Activated gamma-delta T cell treated with anti-CD3 and anti-CD28 coated beads, Interleukin-2, amount 50 U/mL, for 16 hours (primary cell): ENCODE measurements around the gene UCP1.

Experiments used
- DNase-seq: peaks from one replicate; pipeline ENCODE4 v3.0.0-alpha.2; 2020; ENCODE audit warnings: low read depth

Gene UCP1, protein sequence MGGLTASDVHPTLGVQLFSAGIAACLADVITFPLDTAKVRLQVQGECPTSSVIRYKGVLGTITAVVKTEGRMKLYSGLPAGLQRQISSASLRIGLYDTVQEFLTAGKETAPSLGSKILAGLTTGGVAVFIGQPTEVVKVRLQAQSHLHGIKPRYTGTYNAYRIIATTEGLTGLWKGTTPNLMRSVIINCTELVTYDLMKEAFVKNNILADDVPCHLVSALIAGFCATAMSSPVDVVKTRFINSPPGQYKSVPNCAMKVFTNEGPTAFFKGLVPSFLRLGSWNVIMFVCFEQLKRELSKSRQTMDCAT

DNA sequence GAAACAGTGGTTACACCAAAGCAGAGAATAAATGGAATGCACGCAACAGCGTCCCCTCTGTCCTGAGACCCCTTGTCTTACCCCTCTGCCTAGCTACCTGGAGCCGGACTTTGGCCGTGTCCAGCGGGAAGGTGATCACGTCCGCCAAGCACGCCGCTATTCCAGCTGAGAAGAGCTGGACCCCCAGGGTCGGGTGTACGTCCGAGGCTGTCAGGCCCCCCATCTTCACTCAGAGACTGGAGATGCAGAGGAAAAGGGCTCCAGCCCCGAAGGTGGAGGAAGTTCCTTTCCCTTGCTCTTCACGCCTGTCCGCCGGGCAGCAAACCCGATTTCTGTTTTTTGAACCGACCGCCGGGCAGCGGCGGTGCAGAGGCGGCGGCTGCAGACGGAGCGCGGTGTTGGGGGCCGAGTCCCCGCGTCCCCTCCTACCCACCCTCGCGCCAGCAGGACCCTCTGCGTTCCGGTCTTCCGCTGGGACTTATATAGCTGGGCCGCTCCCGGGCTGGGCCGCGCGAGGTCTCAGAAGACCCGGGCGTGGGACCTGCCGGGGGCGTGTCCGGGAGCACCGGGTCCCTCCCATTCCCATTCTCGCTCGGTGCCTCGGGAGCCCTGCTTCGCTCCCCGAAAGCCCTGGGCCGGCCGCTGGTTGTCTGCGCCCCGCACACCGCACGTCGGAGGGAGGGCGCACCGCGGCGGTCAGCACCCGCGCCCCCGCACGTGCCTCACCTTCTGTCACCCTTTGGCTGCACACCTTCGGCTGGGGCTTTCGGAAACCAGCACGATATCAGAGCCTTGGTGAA lies at the start of gene UCP1:
Gene UCP1, minus strand, starts transcription at position 455 of the 800 bp plus-strand sequence. Its CDS starts 232 bp downstream, at position 223.
- no peak for DNase-seq

DNA sequence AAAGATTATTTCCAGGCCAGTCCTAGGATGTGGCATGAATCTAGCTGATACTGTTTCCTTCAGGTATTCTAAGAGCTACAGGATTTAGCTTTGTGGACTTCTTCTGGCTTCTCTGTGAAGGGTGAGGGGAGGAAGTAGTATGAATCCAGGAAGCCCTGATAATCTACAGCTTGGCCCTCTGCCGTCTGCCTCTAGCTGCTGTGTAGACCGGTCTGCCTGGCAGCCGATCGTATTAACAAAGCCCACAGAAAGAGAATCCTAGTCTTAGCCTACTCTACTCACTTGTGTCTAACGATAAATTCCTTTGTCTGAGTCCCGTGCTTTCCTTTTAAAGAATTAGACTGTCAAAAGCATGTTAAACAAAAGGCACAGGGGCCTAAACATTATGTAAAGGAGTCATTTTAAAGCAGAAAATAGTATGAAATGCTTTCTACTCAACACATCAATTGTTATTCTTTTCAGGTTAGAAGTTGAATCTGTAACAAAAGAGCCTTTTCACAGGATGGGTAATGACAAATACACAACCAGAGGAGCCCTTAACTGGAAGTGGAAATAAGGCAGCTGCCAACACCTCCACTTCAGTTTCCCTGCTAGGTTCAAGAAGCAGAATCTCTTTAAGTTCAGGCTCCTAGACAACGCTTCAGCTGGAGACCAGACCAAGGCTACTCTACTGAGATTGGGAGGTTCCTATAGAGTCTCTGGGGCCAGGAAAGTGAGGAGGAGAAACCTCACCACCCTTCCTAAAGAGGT lies 48.9 kb upstream of the UCP1 start:
- no peak for DNase-seq

DNA sequence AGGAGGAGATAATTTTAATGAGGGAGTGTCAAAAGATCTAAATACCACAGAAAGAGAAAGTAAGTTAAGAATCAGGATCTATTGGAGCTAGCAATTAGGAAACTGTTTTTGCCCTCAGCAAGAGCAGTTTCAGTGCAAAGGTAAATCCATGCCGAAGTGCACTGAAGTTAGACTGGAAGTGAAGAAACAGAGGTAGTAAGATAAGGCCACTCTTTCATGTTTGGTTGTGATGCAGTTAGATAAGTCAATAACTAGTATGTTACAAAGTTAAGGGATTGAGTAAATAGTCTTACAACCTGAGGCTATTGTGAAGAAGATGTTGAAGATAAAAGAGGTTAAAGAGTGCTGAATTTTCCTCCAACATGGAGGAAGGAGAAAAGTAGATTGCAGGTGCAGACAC lies 46.7 kb upstream of the UCP1 start:
- DNase-seq, result no peak

DNA sequence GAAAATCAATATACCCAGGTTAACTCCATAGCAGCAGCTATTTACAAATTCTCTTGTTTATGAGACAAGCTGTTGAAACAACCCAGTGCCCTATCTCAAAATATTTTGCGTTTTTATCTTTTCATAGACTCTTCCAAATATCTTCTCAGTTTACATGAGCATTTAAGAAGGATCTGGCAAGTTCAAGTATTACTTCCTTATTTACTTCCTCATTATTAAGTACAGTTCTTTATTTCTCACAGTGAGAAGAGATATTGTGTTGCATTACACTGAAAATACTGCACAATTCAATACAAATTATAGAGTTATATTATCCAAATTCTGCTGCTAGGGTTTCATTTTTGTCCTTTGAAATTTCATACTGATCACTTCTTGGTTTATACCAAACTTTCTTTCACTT lies 43.6 kb upstream of the UCP1 start:
- DNase-seq, result no peak

DNA sequence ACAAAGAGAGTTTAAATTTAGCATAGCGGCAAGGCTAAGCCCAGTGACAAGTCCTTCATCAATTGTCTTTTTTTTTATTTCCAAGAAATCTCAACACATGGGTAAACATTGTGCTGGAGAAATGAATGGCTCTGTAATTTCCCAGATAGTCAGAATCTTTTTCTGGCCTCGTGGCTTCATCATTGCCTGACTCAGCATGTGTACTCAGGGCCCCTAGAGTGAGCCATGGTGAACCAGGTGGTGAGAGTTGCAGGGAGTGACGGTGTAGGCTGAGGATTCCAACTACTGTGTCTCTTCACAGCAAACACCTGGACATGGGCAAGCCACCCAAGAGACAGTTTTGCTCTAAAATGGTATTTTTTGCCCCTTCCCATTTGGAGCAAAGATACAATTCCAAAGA lies 43.1 kb upstream of the UCP1 start:
- DNase-seq, result no peak

DNA sequence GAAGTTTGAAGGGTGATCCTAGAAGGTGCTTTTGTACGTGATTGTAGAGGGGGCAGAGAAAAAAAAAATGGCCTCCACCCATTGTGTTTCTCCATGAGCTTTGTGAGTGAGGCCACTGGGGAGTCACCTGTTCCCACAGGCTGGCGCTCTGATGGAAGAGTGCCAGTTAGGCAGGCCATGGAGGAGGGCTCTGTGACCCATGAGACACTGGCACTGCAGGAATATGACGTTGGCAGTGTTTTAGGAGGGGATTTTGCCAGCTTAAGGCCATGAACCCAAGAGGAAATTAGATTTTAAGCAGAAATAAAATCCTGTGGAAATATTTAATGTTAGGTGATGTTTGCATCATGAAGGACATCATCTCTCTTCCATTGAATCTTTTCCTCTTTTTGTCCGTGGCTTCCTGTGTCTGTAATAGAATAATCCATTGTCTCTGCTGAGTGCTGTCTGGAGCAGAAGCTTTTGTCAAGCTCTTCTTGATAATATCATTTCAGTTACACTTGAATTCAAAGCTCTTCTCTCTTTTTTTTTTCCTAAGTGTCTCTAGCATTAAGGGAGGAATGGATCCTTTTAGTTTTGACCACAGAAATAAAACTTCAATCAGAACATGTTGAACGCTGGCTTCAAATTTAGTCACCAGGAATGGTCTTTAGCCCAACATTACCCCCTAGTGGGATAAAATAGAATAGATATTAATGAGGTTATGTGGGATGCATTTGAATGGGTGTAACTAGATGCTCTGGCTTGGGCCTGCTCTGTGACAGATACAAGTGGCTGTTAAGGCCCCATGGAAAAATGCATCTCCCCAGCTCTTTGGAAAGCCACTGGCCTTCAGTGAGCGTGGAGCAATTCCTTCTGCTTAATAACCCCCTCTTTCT lies 41.0 kb upstream of the UCP1 start:
- DNase-seq, result no peak

DNA sequence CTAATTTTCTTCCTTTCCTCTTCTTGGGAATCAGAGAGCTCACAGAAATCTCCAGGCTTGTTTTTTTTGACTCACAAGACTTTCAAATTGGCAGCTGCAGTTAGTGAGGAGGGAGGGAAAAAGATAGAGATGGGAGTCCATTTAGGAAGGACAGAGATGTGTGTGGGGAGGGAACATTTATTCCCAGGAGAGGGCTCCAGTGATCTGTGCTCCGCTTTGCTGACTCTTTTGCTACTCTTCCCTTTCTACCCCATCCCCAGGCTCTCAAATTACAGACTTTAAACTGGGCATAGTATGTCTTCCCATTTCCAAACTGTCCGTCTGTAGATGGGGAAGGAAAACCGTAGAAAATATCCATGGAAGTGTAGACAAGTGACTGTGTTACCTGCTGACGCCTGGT lies 39.1 kb upstream of the UCP1 start:
- DNase-seq, result no peak

DNA sequence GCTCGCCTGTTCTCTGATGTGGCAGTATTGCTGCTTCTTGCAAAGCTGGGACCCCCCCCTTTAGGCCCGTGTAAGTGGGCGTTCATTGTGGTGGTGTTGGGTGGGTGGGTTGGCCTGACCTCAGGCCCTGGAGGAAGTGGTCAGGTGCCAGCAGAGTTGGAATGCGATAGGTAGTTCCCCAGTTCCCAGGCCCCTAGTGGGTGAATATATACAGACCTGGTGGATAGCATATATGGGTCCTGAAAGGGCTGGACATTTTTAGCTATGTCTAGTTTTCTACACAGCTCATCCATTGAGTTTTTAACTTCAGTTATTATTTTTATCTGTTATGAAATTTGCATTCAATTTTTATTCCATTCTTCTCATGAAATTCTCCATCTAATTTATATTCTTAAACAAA lies 35.8 kb upstream of the UCP1 start:
- no peak for DNase-seq

DNA sequence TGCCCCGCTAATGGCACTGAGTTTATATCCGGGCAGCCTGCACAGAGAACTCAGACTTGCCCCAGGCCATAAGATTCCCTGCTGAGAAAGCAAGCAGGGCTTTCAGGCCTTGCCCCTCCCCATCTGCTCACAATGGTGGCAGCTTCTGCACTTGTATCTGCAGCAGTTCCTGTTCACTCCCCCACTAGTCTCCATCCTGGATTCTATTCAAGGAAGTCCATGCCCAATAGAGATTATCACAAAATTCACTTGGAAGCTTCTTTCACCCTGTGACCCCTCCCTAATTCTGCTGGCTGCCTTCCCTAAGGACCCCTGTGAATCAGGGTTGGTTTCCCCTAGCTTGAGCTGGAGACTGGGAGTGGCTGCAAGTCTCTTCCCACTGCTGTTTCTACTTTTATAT lies 34.5 kb upstream of the UCP1 start:
- DNase-seq, result no peak

DNA sequence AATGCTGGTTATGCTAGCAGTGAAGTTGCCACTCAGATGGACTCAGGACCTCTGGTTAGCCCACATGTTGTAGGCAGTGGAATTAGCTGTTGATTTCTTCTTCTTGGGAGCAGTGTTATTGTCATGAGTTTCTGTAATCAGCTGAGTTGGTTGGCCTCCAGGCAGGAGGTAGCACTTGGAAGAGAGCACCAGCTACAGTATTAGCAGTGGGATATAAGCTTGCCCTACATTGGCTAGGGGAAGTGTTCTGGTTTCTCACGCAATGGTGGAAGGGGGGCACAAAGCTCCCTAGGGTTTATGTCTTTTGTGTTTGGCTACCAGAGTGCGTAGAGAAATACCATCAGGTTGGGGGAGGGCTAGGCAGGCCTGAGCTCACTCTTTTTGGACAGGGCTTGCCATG lies 34.0 kb upstream of the UCP1 start:
- no peak for DNase-seq

DNA sequence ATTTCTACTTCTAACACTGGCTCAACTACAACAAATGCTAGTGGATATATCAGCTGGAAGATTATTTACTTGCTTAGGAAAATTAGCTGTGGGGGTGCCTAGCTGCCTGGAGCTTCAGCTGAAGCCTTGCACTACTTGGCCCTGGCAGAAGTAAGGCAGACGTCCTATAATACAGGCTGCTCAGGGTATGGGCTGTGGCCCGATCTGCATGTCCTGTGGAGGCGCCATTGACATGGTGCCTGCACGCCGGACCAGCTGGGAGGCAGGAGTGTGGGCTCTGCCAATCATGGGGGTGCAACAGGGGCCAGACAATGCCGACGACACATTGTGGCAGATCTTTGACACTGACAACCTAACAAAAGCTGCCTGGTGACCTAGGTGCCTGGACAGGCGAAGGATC lies 31.6 kb upstream of the UCP1 start:
- DNase-seq, result no peak

DNA sequence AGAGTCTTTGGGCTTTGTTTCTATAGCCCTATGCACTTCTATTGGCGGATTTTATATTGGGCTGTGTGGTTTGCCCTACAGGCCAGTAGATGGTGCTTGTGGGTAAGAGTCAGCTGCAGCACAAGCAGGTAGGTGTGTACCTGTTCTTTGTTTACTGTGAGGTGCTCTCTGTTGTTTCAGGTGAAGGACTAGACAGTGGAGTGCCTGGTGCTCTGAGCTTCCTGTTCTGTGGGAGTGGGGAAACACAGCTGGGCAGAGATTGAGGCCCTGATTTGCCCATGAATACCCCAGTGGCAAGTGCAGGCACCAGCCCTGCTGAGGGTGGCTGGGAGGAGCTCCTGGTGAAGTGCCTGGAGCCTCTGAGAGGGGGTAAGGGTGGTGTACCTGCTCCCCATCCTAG lies 26.3 kb upstream of the UCP1 start:
- DNase-seq, result no peak

DNA sequence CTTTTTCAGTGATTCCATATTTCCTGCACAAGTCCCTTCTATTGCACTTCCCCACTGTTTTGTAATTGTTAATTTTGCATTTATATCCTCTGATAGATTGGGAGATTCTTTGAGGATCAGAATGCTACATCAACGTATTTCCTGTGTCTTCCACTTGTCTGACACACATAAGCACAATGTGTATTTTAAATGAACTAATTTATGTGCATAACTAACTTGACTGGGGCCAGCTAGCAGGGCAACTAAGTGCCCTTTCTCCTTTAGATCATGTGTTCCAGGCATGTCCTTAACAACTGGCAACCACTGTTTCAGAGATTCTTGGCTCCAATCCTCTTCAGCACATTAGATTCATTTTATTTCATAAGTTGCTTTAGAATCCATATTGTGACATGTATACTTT lies 15.7 kb upstream of the UCP1 start:
- DNase-seq, result no peak

DNA sequence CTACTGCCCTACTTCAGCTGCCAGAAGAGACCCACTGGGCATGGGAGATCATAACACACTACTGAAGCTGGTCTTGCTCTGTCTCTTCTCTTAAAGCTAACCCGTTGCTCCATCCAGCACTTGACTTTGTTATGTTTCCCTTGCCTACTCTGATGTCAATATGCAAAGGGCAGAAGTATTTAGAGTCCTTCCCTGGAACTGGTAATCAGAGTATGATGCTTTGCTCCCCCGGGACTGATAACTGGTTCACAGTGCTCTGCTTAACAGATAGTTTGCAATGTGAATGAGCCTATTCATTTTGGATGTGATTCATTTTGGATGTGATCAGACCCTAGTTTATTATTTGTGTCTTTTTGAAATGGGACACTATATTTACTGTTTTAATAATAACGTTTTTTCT lies 12.3 kb upstream of the UCP1 start:
- DNase-seq, result no peak

DNA sequence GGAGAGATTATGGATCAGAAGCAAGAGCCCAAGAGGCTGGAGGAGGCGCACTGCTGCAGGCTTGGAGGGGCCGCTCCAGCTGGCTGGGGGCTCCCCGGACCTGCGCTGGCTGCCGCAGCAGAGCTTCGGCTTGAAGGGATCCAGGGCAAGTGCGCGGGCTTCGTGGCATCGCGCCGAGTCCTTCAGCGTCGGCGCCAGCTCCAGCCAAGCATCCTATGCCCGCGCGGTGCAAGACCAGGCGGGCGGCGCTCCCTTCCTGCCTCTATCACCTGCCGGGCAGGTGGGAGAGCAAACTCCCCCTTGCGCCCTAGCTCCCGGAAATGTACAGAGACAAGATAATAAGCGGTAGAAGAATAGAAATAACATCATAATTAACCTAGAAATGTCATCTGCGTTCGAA lies 10.5 kb upstream of the UCP1 start:
- no peak for DNase-seq

DNA sequence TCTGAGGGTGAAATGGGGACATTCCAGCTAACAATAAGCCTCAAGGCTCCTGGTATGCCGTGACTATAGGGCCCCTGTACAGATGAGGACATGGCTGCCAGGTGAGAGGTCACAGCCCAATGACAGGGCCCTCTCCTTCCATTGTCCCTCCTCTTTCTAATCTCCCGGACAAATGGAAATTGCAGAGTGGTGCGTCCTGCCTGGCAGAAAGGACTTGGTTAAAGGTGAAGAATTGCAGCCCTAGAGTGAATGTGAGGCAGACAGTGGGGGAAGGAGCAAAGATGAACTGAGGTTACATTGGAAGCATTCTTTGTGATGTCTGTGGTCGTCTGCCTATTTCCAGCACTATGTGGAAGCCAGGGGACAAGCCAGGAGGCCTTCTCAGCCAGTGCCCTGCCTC lies 6.7 kb upstream of the UCP1 start:
- DNase-seq, result no peak

DNA sequence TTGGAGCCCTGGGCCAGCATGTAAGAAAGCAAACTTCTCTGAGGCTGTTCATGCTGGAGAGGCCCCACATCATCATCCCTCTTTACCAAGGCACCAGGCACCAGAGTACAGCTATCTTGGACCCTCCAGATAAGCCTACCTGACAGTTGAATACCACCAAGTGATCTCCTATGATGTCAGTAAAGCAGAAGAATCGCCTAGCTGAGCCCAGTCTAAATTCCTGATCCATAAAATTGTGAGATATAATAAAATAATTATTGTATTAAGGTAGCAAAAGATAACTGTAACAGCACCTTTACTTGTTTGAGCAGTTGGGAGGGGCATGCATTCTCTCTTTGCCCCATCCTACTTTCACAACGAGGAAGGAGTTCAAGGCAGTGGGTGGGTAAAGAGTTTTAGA lies 2.9 kb upstream of the UCP1 start:
- DNase-seq, result no peak

DNA sequence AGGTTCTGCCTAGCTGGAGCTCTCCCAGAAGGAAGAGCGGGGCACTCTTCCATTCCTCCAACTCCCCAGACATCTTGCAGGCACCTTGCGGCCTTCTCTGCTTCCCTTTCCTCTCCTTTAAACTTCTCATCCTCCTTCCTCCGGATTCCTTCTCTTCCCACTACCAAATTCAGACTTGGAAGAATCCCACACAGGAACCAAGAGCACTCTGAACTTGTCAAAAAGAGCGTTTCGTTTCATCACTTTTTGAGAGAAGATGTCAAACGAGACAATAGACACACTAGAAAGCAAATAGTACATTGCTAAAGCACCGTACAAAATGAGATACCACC lies 512 bp upstream of the UCP1 start:
- no peak for DNase-seq

DNA sequence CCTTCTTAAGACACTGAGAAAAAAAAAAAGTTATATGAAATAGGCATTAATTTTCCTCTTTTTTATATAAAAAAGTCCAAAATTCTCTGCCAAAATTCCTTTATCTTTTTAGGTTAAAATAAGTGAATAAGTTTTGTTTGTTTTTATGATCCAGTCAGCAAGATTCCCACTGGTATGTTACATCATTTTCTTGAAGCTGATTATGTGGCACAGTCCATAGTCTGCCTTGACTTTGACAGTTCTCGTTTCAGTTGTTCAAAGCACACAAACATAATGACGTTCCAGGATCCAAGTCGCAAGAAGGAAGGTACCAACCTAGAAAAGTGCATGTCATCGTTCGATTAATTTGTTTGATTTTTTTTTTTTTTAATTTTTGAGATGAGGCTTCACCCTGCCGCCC lies 9.1 kb downstream of the UCP1 start:
- no peak for DNase-seq

DNA sequence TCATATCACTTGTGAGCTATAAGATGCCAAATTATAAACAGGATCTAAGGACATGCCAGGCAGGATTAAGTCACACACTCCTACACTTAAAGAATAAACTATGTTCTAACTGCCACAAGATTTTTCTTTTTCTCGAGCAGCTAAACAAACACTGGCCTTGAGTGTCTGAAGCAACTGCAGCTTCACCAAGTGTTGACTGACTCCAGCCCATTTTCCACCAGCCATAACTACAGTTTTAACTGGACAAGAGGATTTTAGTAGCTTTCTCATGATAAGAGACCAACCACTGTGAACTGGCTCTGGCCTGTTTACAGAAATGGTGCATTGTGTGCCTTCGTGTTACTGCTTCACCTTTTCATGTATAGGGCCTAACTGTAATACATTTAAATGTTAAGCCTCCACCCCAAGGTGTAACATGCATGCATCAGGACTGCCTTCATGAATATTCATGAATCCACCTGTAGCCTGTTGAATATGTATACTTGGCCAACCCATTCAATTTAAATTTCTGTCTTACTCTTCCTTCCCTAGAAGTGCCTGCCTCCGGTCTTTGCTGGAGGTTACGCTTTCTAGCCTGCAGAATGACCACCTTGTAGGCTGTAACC lies 10.8 kb downstream of the UCP1 start:
- DNase-seq, result no peak

DNA sequence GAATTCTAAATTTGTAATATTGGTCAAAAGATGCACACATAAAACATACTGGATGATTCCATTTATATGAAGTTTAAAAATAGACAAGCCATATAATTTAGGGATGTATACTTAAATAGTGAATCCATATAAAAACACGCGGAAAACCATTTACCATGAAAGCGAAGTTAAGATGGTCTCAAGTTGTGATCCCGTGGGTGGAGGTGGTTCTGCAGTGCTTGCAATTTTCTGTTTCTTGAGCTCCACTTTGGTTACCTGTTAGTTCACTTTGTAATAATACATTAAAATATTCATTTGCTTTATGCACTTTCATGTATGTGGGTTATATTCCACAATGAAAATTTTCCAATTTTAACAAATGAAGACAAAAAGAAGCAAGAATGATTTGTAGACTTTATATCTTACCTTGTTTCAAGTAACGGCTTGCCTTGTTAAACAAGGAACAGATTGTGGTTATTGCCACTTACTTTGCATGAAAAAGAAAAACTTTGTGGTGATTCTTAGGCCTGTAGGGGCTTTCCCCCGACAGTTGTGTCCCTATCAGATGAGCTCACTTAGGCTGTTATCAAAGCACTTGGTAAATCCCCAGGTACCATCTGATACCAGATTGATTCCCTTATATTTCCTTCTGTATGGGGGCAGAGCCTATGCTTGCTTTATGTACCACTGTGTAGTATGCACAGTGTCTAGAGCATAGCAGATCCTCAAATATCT lies 12.2 kb downstream of the UCP1 start:
- DNase-seq, result no peak
